Head of caudate nucleus (tissue), 42 donors: ENCODE data around the gene CES3.
"Not testable (repeated sequence)": the region's sequence is repeated elsewhere in the genome, so short reads cannot be mapped to it uniquely, and the experiment has no call there.

Experiments
- DNase-seq, 42 donors: peaks; one replicate each; pipeline versions ENCODE4 v3.0.0 to v3.0.0-alpha.2; 2020 to 2021; ENCODE audit warnings: mixed read lengths in 7 of 42
- intact Hi-C: fragments of 100-400 bp; cut with DNase I; formaldehyde crosslinking; loops from one replicate; pipeline ENCODE4 v1.15.0; 2022

The CES3 gene

DNA sequence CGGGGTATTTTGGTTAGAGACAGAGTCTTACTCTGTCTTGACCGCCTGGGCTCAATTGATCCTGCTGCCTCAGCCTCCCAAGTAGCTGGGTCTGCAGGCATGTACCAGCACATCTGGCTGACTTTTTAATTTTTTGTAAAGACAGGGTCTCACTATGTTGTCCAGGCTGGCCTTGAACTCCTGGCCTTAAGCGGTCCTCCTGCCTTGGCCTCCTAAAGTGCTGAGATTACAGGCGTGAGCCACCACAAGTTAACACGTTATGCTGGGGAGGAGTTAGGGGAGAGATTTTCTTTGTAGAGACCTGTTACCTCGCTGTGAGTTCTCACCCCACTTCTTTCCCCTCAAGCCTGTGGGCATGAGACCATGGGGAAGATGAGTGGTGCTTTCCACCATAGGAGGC lies 25.5 kb downstream of the CES3 start:
- intact Hi-C loops, result no loop called here

GRCh38 chr16:66988197-66988788 lies 27.2 kb downstream of the CES3 start, which contains the start of gene CES4A:
CES4A (plus strand) TSS chr16:66988589; CDS start chr16:66988773, 184 bp downstream.
- intact Hi-C loops, result no loop called here
- no peak for DNase-seq

More for the DNA sequence above, 25.5 kb downstream of the CES3 start:
- no peak for DNase-seq

GRCh38 chr16:66991545-66992077 lies 30.5 kb downstream of the CES3 start:
- no peak for DNase-seq
- intact Hi-C loops, result no loop called here

GRCh38 chr16:66993558-66993957 lies 32.5 kb downstream of the CES3 start:
- DNase-seq, intact Hi-C loops: not testable (repeated sequence)

- peak; percentile 50 to 95 (median 84) for DNase-seq
- intact Hi-C loops, result no loop called here
Observed at GRCh38 chr16:66996324-66996982, 35.4 kb downstream of the CES3 start.

DNA sequence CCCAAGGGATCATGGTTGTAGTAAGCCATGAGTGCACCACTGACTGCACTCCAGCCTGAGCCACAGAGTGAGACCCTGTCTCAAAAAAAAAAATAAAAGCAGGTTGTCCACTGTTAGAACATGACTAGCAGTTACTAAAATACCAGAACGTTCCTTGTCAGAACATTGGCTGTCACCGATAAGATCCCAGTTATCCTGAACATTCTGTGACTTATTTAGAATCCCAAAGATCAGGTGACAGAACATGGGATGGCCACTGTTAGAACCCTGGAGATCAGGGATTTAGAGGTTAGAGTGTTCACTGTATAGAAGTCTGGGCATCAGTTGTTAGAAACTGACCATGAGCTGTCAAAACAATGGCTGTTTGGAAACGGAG lies 35.9 kb downstream of the CES3 start:
- intact Hi-C loops, result no loop called here
- DNase-seq, result no peak

DNA sequence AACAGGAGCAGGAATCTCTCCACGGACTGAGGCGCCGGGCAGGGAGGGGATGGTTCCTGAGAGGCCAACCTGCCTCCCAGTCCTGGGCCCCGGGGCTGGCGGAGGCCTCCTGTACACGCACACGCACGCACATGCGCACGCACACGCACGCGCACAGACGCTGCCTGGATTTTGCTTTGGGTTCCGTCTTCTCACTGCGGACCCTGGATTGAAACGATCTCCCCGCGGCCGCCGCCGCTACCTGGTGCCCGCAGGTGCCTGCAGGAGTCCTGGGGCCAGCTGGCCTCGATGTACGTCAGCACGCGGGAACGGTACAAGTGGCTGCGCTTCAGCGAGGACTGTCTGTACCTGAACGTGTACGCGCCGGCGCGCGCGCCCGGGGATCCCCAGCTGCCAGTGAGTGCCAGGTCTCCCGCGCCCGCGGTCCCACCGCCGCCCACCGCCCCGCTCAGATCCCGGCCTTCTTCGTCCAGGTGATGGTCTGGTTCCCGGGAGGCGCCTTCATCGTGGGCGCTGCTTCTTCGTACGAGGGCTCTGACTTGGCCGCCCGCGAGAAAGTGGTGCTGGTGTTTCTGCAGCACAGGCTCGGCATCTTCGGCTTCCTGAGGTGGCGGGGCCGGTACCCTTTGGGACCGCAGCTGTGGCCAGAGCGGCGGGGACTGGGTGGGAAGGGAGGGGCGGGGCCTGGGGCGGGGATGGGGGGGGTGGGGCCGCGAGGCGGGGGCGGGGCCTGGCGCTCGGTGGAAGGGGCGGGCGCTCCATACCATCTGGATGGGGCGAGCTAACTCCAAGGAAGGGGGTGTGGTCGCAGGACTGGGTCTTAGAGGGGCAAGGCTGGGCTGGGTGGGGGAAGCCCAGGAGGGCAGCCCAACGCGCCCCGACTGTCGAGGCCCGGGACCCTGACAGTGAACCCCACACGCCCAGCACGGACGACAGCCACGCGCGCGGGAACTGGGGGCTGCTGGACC lies 39.6 kb downstream of the CES3 start:
- DNase-seq, result peak; percentile 66 to 88 (median 80)
- intact Hi-C loops, result no loop called here

GRCh38 chr16:67001726-67002125 lies 40.7 kb downstream of the CES3 start:
- DNase-seq, result no peak
- intact Hi-C loops, result no loop called here

DNA sequence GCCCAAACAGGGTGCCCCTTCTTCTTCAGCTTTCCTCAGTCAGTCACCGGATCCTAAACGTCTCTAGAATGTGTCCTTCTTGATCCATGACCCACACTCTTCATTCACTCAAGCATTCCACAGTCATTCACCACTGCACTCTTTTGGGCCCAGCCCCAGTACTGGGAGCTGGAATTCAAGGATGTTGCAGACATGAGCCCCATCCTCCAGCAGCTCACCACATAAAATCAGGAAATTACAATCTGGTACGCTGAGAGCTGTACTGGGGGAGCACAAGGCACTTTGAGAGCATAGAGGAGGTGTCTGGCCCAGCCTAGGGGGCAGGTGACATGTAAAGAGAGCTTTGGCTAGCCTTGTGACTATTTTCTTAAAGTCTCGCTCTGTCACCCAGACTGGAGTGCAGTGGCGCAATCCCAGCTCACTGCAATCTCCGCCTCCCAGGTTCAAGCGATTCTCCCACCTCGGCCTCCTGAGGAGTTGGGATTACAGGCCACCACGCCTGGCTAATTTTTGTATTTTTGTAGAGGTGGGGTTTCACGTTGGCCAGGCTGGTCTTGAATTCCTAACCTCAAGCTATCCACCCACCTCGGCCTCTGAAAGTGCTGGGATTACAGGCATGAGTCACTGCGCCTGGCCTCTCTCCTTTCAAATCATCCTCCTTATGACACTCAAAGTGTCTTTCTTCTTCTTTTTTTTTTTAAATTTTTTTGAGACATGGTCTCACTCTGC lies 46.0 kb downstream of the CES3 start:
- intact Hi-C loops, result no loop called here
- no peak for DNase-seq

- no peak for DNase-seq
Observed at GRCh38 chr16:67009158-67009557, 48.1 kb downstream of the CES3 start.

GRCh38 chr16:67011274-67011673 lies 50.2 kb downstream of the CES3 start:
- no peak for DNase-seq
- intact Hi-C loops, result loop anchor here (10.0 kb wide), 1 partner anchor 144 kb away; the partner anchor contains the start of genes B3GNT9, FBXL8 and TRADD

More at GRCh38 chr16:67009158-67009557, 48.1 kb downstream of the CES3 start:
- intact Hi-C loops, result no loop called here

GRCh38 chr16:67013233-67013822 lies 52.3 kb downstream of the CES3 start:
- DNase-seq, result peak; percentile 18 to 84 (median 53)
- intact Hi-C loops, result loop anchor here (10.0 kb wide), 1 partner anchor 141 kb away; the partner anchor contains the start of genes B3GNT9, FBXL8 and TRADD

DNA sequence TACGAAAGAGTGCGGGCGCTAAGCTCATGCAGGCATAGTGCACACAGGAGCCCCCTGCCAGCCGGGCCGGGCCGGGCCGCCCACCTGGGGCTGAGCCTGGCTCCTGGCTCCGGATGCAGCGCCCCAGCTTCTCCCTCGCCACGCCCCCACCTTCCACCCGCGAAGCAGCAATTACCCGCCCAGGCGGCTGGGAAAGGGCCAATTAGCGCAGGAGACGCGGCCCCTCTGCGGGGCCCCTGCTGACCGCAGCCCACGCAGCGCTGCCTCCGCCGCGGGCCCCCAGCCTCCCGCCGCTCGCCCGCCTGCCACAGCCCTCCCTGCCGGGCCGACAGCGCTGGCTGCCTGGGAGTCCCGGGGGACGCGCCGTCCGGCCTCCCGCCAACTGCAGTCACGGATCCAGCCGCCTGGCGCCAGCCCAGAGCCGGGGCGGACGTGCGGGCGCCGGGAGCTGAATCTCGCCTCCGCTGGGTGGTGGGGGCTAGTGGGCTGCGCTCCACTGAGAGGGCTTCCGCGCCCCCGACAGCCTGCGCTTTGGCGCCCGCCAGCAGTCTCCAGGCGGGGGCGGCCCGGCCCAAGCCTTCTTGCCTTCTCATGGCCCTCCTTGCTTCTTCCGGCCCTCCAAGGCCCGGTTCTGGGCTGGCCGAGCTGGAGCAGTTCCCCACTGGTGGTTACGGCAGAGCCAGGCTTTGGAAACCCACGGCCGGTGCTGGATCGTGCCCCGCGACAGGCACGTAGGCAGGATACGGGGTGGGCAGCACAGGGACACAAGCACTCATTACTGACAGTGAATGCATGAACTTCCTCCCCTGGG lies 53.0 kb downstream of the CES3 start:
- DNase-seq, result peak; percentile 42 to 91 (median 76)
- intact Hi-C loops, result loop anchor here (10.0 kb wide), 1 partner anchor 141 kb away; the partner anchor contains the start of genes B3GNT9, FBXL8 and TRADD

- intact Hi-C loops, result loop anchor here (10.0 kb wide), 1 partner anchor 140 kb away; the partner anchor contains the start of genes B3GNT9, FBXL8 and TRADD
- peak in 5 of 42 donors; percentile 3 to 26 (median 13) for DNase-seq
Observed at GRCh38 chr16:67014634-67015312, 53.7 kb downstream of the CES3 start.

DNA sequence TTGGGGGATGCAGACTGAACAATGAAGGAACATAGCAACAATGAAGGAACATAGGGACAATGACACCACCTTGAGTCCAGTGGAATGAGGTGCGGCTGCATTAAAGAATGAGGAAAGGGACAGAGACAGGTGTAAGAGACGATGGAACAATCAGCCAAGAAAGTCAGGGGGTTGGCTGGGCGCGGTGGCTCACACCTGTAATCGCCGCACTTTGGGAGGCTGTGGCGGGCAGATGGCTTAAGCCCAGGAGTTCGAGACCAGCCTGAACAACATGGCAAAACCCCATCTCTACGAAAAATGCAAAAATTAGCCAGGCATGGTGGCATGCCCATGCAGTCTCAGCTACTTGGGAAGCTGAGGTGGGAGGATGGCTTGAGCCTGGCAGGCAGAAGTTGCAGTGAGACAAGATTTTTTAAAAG lies 54.3 kb downstream of the CES3 start:
- peak in 10 of 42 donors; percentile 1 to 17 (median 8) for DNase-seq
- intact Hi-C loops, result loop anchor here (10.0 kb wide), 1 partner anchor 139 kb away; the partner anchor contains the start of genes B3GNT9, FBXL8 and TRADD

- DNase-seq, result peak in 9 of 42 donors; percentile 1 to 26 (median 4)
- intact Hi-C loops, result loop anchor here (10.0 kb wide), 1 partner anchor 139 kb away; the partner anchor contains the start of genes B3GNT9, FBXL8 and TRADD
Observed at GRCh38 chr16:67016143-67016542, 55.1 kb downstream of the CES3 start.
